H1 (cell line): ENCODE results near the gene HNRNPM. TPM values are rescaled to one million over a fixed set of nuclear protein-coding genes. Genes with fewer than 3 reads are reported as not detected.

Source experiments
- CTCF ChIA-PET: fragments of 300-600 bp; sonication (Branson Sonifier 250); formaldehyde crosslinking; loops from one replicate; lab custom pipeline; 2021; ENCODE audit not compliant: partially characterized antibody; lab: Charles Lee
- POLR2A ChIA-PET: fragments of 300-600 bp; sonication (Branson Sonifier 250); formaldehyde crosslinking; loops from one replicate; lab custom pipeline; 2021; ENCODE audit warnings: inconsistent platforms; ENCODE audit not compliant: partially characterized antibody; lab: Charles Lee
- DNase-seq, 2 experiments: peaks; one replicate each; pipeline versions ENCODE4 v3.0.0 to v3.0.0-alpha.2; 2010 to 2022; ENCODE audit warnings: low spot score in 2 of 2, low read depth in 1 of 2, mixed read lengths in 1 of 2
- FAIRE-seq: peaks from 2 replicates; lab custom pipeline; 2011; peaks lifted over from hg19 to GRCh38; lab: Jason Lieb, UNC
- H2AFZ ChIP-seq: 2 replicates; pipeline ENCODE4 v1.8.1; 2012; ENCODE audit warnings: low read length, inconsistent platforms
- H2AK5ac ChIP-seq: 2 replicates; pipeline ENCODE4 v1.6.1; 2013; ENCODE audit warnings: low read depth, low read length
- H2BK120ac ChIP-seq: replicated peaks from 2 replicates; pipeline ENCODE3; 2013; ENCODE audit warnings: low read depth, low read length, inconsistent platforms
- H2BK12ac ChIP-seq: 2 replicates; pipeline ENCODE4 v1.6.1; 2013; ENCODE audit warnings: low read depth, low read length
- H2BK15ac ChIP-seq: 2 replicates; pipeline ENCODE4 v1.6.1; 2013; ENCODE audit warnings: low read length
- H2BK20ac ChIP-seq: 2 replicates; pipeline ENCODE4 v1.6.1; 2013; ENCODE audit warnings: low read length
- H2BK5ac ChIP-seq: 2 replicates; pipeline ENCODE4 v1.6.1; 2013; ENCODE audit warnings: low read depth, low read length
- H3K14ac ChIP-seq: 2 replicates; pipeline ENCODE4 v1.6.1; 2013; ENCODE audit warnings: inconsistent platforms; ENCODE audit not compliant: insufficient read length
- H3K18ac ChIP-seq: 2 replicates; pipeline ENCODE4 v1.6.1; 2013; ENCODE audit warnings: low read length; ENCODE audit errors: extremely low read depth
- H3K23ac ChIP-seq: 2 replicates; pipeline ENCODE4 v1.6.1; 2013; ENCODE audit warnings: inconsistent platforms; ENCODE audit not compliant: insufficient read length
- H3K23me2 ChIP-seq: 2 replicates; pipeline ENCODE4 v1.6.1; 2013; ENCODE audit warnings: low read depth, low read length
- H3K27ac ChIP-seq: 2 replicates; pipeline ENCODE4 v1.6.1; 2011; ENCODE audit warnings: low read depth, low read length, inconsistent platforms
- H3K27me3 ChIP-seq, 4 experiments: replicated peaks in 1 of 4; 1 replicate in 1 of 4; 2 replicates in 3 of 4; pipeline versions ENCODE4 v1.6.1 to v1.8.1; 2011 to 2013; ENCODE audit warnings: low read length in 3 of 4, mild to moderate bottlenecking in 3 of 4, inconsistent platforms in 2 of 4, mixed read lengths in 2 of 4, moderate library complexity in 1 of 4; ENCODE audit not compliant: control insufficient read depth in 3 of 4, insufficient read depth in 3 of 4; ENCODE audit errors: extremely low read depth in 1 of 4
- H3K36me3 ChIP-seq, 4 experiments: 2 replicates each; pipeline versions ENCODE4 v1.6.1 to v1.8.1; 2011 to 2013; ENCODE audit warnings: mild to moderate bottlenecking in 4 of 4, low read length in 3 of 4, moderate library complexity in 2 of 4, control low read depth in 1 of 4, inconsistent platforms in 1 of 4; ENCODE audit not compliant: insufficient read depth in 4 of 4, control insufficient read depth in 2 of 4
- H3K4ac ChIP-seq: replicated peaks from 2 replicates; pipeline ENCODE3; 2013; ENCODE audit warnings: low read length, low read depth, mixed read lengths, inconsistent platforms; ENCODE audit not compliant: insufficient read length
- H3K4me1 ChIP-seq, 4 experiments: replicated peaks in 1 of 4; 1 replicate in 1 of 4; 2 replicates in 3 of 4; pipeline versions ENCODE4 v1.6.1 to v1.8.1; 2011 to 2013; ENCODE audit warnings: low read length in 3 of 4, inconsistent platforms in 2 of 4, mixed read lengths in 1 of 4; ENCODE audit not compliant: insufficient read depth in 4 of 4, control insufficient read depth in 3 of 4
- H3K4me2 ChIP-seq, 2 experiments: 2 replicates each; pipeline versions ENCODE4 v1.6.1 to v1.8.1; 2011 to 2013; ENCODE audit warnings: low read depth in 2 of 2, low read length in 2 of 2, control low read depth in 1 of 2, inconsistent platforms in 1 of 2, mild to moderate bottlenecking in 1 of 2; ENCODE audit not compliant: insufficient read depth in 1 of 2
- H3K4me3 ChIP-seq, 4 experiments: fragments of 200-600, 300-600 bp in 1 of 4; sonication (generic), shearing (Covaris generic), sonication (Bioruptor Twin) in 1 of 4; 2 replicates each; pipeline versions ENCODE4 v1.5.1 to v1.8.1; 2011 to 2016; ENCODE audit warnings: low read length in 4 of 4, low read depth in 3 of 4, control low read depth in 2 of 4, inconsistent platforms in 2 of 4, mild to moderate bottlenecking in 2 of 4, mixed read lengths in 1 of 4, moderate library complexity in 1 of 4; ENCODE audit not compliant: insufficient read depth in 2 of 4; ENCODE audit errors: extremely low read depth in 1 of 4
- H3K56ac ChIP-seq: replicated peaks from 2 replicates; pipeline ENCODE3; 2013; ENCODE audit warnings: low read depth, mild to moderate bottlenecking, mixed read lengths, low read length, inconsistent platforms; ENCODE audit not compliant: insufficient read length
- H3K79me1 ChIP-seq: 2 replicates; pipeline ENCODE4 v1.6.1; 2013; ENCODE audit warnings: low read depth, low read length, control low read depth
- H3K79me2 ChIP-seq, 2 experiments: 2 replicates each; pipeline versions ENCODE4 v1.6.1 to v1.8.1; 2012 to 2013; ENCODE audit warnings: low read length in 2 of 2, mild to moderate bottlenecking in 2 of 2, inconsistent platforms in 1 of 2; ENCODE audit not compliant: insufficient read depth in 2 of 2, control insufficient read depth in 1 of 2
- H3K9ac ChIP-seq, 4 experiments: replicated peaks in 1 of 4; 1 replicate in 1 of 4; 2 replicates in 3 of 4; pipeline versions ENCODE4 v1.6.1 to v1.8.1; 2011 to 2013; ENCODE audit warnings: low read depth in 3 of 4, low read length in 3 of 4, control low read depth in 2 of 4, mild to moderate bottlenecking in 2 of 4, moderate library complexity in 2 of 4, inconsistent platforms in 1 of 4; ENCODE audit errors: extremely low read depth in 1 of 4
- H3K9me3 ChIP-seq, 2 experiments: 2 replicates each; pipeline versions ENCODE4 v1.6.1 to v1.8.1; 2012 to 2013; ENCODE audit warnings: mild to moderate bottlenecking in 2 of 2, moderate library complexity in 2 of 2, control low read depth in 1 of 2, inconsistent platforms in 1 of 2, low read depth in 1 of 2, low read length in 1 of 2, mixed read lengths in 1 of 2; ENCODE audit not compliant: insufficient read depth in 2 of 2
- H4K20me1 ChIP-seq, 2 experiments: replicated peaks in 1 of 2; 2 replicates each; pipeline versions ENCODE3 to v1.8.1; 2011 to 2013; ENCODE audit warnings: inconsistent platforms in 2 of 2, low read length in 2 of 2, mild to moderate bottlenecking in 1 of 2; ENCODE audit not compliant: insufficient read depth in 2 of 2, control insufficient read depth in 1 of 2
- H4K5ac ChIP-seq: 2 replicates; pipeline ENCODE4 v1.6.1; 2013; ENCODE audit warnings: low read length, low read depth, mixed read lengths, inconsistent platforms; ENCODE audit not compliant: insufficient read length
- H4K8ac ChIP-seq: 2 replicates; pipeline ENCODE4 v1.8.0; 2013; ENCODE audit warnings: mild to moderate bottlenecking, moderate library complexity, low read length, inconsistent platforms; ENCODE audit not compliant: insufficient read depth; ENCODE audit errors: extremely low read depth
- H4K91ac ChIP-seq: replicated peaks from 2 replicates; pipeline ENCODE3; 2013; ENCODE audit warnings: low read length, mixed read lengths, inconsistent platforms; ENCODE audit not compliant: insufficient read length
- BCL11A ChIP-seq, 2 experiments: IDR thresholded peaks; one replicate each; pipeline ENCODE4 v1.6.1; 2011; ENCODE audit warnings: low read depth in 2 of 2, low read length in 2 of 2, mild to moderate bottlenecking in 2 of 2
- EZH2 ChIP-seq: fragments of 200-600 bp; sonication (generic); IDR thresholded peaks from 2 replicates; pipeline ENCODE4 v1.7.1; 2012; ENCODE audit warnings: low read depth, mild to moderate bottlenecking, moderate library complexity, low read length, inconsistent platforms; ENCODE audit not compliant: severe bottlenecking
- GTF2F1 ChIP-seq: IDR thresholded peaks from 2 replicates; pipeline ENCODE4 v1.6.1; 2012; ENCODE audit warnings: low read depth, low read length, improper control_type of control experiment, borderline replicate concordance
- NRF1 ChIP-seq: IDR thresholded peaks from 2 replicates; pipeline ENCODE4 v1.6.1; 2011; ENCODE audit warnings: mild to moderate bottlenecking, low read depth, low read length, improper control_type of control experiment
- RFX5 ChIP-seq: IDR thresholded peaks from 2 replicates; pipeline ENCODE4 v1.6.1; 2011; ENCODE audit warnings: low read depth, low read length, improper control_type of control experiment, borderline replicate concordance
- SP4 ChIP-seq: IDR thresholded peaks from 2 replicates; pipeline ENCODE4 v1.6.1; 2012; ENCODE audit warnings: low read length, inconsistent platforms
- TAF7 ChIP-seq: optimal IDR thresholded peaks from 2 replicates; pipeline ENCODE3; 2011; ENCODE audit warnings: low read depth, mild to moderate bottlenecking, inconsistent platforms, low read length, moderate library complexity, borderline replicate concordance
- TCF12 ChIP-seq: IDR thresholded peaks from 2 replicates; pipeline ENCODE4 v1.6.1; 2011; ENCODE audit warnings: low read depth, mild to moderate bottlenecking, low read length
- WGBS, 2 experiments: shearing (Covaris generic) in 1 of 2; methylation state at CpG; one replicate each; pipeline versions ENCODE4 v1.1.6 to v1.1.7; 2013 to 2015; ENCODE audit warnings: low lambda C conversion rate in 2 of 2, mixed read lengths in 2 of 2, inconsistent platforms in 1 of 2, low coverage in 1 of 2, missing lambda C conversion rate in 1 of 2; ENCODE audit not compliant: insufficient replicate concordance in 2 of 2, insufficient coverage in 1 of 2, insufficient read length in 1 of 2; ENCODE audit errors: extremely low coverage in 1 of 2, missing lambda C conversion rate in 1 of 2; 5-methylcytosine and 5-hydroxymethylcytosine counted together
- polyA plus RNA-seq, 7 experiments: library from polyadenylated mRNA; depleted of rRNA in 3 of 7; stranded (reverse) in 5 of 7; unstranded in 2 of 7; fragments of >200 nt in 5 of 7; fragments of 200-250 nt in 2 of 7; gene quantifications; 1 replicate in 5 of 7; 2 replicates in 1 of 7; 4 replicates in 1 of 7; pipeline versions ENCODE4 v1.2.1 to v1.2.3, GENCODE V29; 2011 to 2013; ENCODE audit warnings: missing spikeins in 2 of 7, mixed read lengths in 2 of 7
- total RNA-seq: library from RNA; stranded (reverse); fragmentation: NEBNext Ultra II Directional; extraction: Animal tissue kit (Norgen Biotek cat#: 25700); gene quantifications from 2 replicates; pipeline ENCODE4 v1.2.1, GENCODE V29; 2021

HNRNPM gene
- total and polyA plus RNA-seq, 2 of the 8 experiments (the other 6 are each of a cell fraction or from before 2014, with no cell fraction given): 375 to 474 TPM

GRCh38 chr19:8519388-8519787 is 74.6 kb downstream of the HNRNPM start:
- Histone ChIP-seq H3K4me3 (no peak overlapping the region), H3K18ac (no peak overlapping the region), H3K4me2 (no peak overlapping the region), H3K4me1 (no peaks in the 10 kb centered on the region; a peak in 1 of 7 replicates), H2BK5ac (no peak overlapping the region), H3K9me3 (no peaks in the 10 kb centered on the region), H3K27ac (no peak overlapping the region), H3K36me3 (no peaks in the 10 kb centered on the region), H4K8ac (no peak overlapping the region), H2BK12ac (no peak overlapping the region), H2BK120ac (no peak overlapping the region), H3K4ac (no peak overlapping the region), H2AFZ (no peak overlapping the region), H3K79me2 (no peaks in the 10 kb centered on the region), H2BK20ac (peak overlapping the region; percentile 32; the same call in 1 of the 2 replicates), H3K9ac (no peak overlapping the region), H2AK5ac (no peak overlapping the region), H3K14ac (no peak overlapping the region), H3K23me2 (no peaks in the 10 kb centered on the region; the same call in 1 of the 2 replicates), H2BK15ac (no peak overlapping the region), H4K20me1 (no peaks in the 10 kb centered on the region), H3K23ac (no peak overlapping the region), H3K56ac (no peak overlapping the region), H4K5ac (no peak overlapping the region), H3K27me3 (no peaks in the 10 kb centered on the region), H3K79me1 (no peaks in the 10 kb centered on the region), H4K91ac (no peak overlapping the region)
- FAIRE-seq (no peak), DNase-seq (no peak)
- WGBS, 2 experiments: 94% methylated on average over 6 of the region's 6 CpGs; no CpG with 5 or more reads in 1 of the 2 experiments
- CTCF ChIA-PET: interaction anchor here (0.6 to 3.1 kb wide), 9 partner anchors 26 to 524 kb away, joined by 3 to 14 read pairs (median 3); no protein-coding TSS in a partner anchor
- POLR2A ChIA-PET: interaction anchor here (0.9 to 1.6 kb wide), 2 partner anchors 13 to 59 kb away, joined by 3 to 5 read pairs; no protein-coding TSS in a partner anchor
- TF ChIP-seq GTF2F1: no peak
- no peak for TF ChIP-seq TCF12
- no peak for TF ChIP-seq EZH2
- no peak for TF ChIP-seq RFX5
- no peak for TF ChIP-seq SP4
- TF ChIP-seq BCL11A (IDR thresholded peaks at IDR 0.05; ENCODE audit: low read depth in 2 of 2, low read length in 2 of 2): no peak
- no peak for TF ChIP-seq NRF1
- TF ChIP-seq TAF7: no peak
